Parathyroid adenoma (tissue), 2 donors: Measurements from ENCODE around the gene CADM4.
A peak's percentile ranks its signal among the peaks of the same experiment; 100 is the strongest.
"Not testable (repeated sequence)": the region's sequence is repeated elsewhere in the genome, so short reads cannot be mapped to it uniquely, and the experiment has no call there.

Experiments
- H2AFZ ChIP-seq: fragments of 300-600 bp; sonication (generic); one replicate; pipeline ENCODE4 v1.7.0; 2017; ENCODE audit warnings: antibody characterized with exemption, mild to moderate bottlenecking
- H3K27ac ChIP-seq: fragments of 300-600 bp; sonication (generic); one replicate; pipeline ENCODE4 v1.7.0; 2017
- H3K27me3 ChIP-seq: fragments of 300-600 bp; sonication (generic); one replicate; pipeline ENCODE4 v1.7.0; 2017; ENCODE audit warnings: low read length; ENCODE audit not compliant: control insufficient read depth, insufficient read depth
- H3K36me3 ChIP-seq: fragments of 300-600 bp; sonication (generic); one replicate; pipeline ENCODE4 v1.7.0; 2017; ENCODE audit warnings: low read length; ENCODE audit not compliant: control insufficient read depth, insufficient read depth
- H3K4me1 ChIP-seq: fragments of 300-600 bp; sonication (generic); one replicate; pipeline ENCODE4 v1.7.0; 2017; ENCODE audit warnings: control low read depth
- H3K4me2 ChIP-seq: fragments of 300-600 bp; sonication (generic); one replicate; pipeline ENCODE4 v1.7.0; 2017; ENCODE audit warnings: low read length
- H3K4me3 ChIP-seq: fragments of 300-600 bp; sonication (generic); one replicate; pipeline ENCODE4 v1.7.0; 2017; ENCODE audit warnings: low read depth, low read length
- H3K79me2 ChIP-seq: fragments of 300-600 bp; sonication (generic); one replicate; pipeline ENCODE4 v1.7.0; 2017; ENCODE audit warnings: control low read depth
- H3K9ac ChIP-seq: fragments of 300-600 bp; sonication (generic); one replicate; pipeline ENCODE4 v1.7.0; 2017; ENCODE audit warnings: mild to moderate bottlenecking
- H3K9me3 ChIP-seq: fragments of 300-600 bp; sonication (generic); one replicate; pipeline ENCODE4 v1.7.0; 2017; ENCODE audit warnings: low read length; ENCODE audit not compliant: control insufficient read depth
- TF ChIP-seq, protein P1 (sequence below): fragments of 300-600 bp; sonication (generic); IDR thresholded peaks from one replicate; pipeline ENCODE4 v1.7.0; 2017; ENCODE audit warnings: antibody characterized with exemption, mild to moderate bottlenecking
- donor health status: primary hyperparathyroidism.

Gene CADM4

DNA sequence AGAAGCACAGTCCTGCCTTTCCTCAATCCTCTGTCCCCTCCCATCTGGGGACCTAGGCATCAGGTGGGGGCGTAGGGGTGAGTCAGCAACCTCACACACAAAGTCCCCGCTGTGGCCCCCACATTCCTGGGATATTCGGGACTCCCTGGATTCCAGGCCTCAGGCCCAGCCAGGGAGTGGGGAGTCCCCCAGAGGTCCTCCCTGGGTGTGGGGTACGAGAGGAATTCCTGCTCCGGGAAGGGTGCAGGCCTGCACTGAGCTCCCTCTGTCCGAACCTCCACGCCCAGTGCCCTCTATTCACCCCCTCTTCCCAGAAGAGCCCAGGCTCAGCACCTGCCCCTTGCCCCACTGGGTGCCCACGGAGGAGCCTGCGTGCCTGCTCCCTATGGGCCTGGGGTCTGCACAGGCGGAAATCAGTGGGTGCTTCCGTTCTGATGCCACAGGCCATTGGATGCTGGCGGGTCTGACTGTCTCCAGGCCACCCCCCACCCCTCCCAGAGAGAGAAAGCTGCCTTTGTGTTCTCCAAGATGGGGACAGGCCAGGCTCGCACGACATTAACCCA is 3.4 kb downstream of the CADM4 start:
- H3K4me1 ChIP-seq = peaks cover 13% of the 10 kb centered on the region
- no peaks in the 10 kb centered on the region for H3K27me3 ChIP-seq
- peak overlapping the region; percentile 94 for H3K27ac ChIP-seq
- H3K4me3 ChIP-seq = no peak overlapping the region
- H3K79me2 ChIP-seq = peaks cover 15% of the 10 kb centered on the region
- H3K4me2 ChIP-seq = no peak overlapping the region
- H3K9ac ChIP-seq = no peak overlapping the region
- TF ChIP-seq, protein P1, sequence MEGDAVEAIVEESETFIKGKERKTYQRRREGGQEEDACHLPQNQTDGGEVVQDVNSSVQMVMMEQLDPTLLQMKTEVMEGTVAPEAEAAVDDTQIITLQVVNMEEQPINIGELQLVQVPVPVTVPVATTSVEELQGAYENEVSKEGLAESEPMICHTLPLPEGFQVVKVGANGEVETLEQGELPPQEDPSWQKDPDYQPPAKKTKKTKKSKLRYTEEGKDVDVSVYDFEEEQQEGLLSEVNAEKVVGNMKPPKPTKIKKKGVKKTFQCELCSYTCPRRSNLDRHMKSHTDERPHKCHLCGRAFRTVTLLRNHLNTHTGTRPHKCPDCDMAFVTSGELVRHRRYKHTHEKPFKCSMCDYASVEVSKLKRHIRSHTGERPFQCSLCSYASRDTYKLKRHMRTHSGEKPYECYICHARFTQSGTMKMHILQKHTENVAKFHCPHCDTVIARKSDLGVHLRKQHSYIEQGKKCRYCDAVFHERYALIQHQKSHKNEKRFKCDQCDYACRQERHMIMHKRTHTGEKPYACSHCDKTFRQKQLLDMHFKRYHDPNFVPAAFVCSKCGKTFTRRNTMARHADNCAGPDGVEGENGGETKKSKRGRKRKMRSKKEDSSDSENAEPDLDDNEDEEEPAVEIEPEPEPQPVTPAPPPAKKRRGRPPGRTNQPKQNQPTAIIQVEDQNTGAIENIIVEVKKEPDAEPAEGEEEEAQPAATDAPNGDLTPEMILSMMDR = no peak
- H3K36me3 ChIP-seq = no peaks in the 10 kb centered on the region
- H3K9me3 ChIP-seq = no peaks in the 10 kb centered on the region
- no peak overlapping the region for H2AFZ ChIP-seq

DNA sequence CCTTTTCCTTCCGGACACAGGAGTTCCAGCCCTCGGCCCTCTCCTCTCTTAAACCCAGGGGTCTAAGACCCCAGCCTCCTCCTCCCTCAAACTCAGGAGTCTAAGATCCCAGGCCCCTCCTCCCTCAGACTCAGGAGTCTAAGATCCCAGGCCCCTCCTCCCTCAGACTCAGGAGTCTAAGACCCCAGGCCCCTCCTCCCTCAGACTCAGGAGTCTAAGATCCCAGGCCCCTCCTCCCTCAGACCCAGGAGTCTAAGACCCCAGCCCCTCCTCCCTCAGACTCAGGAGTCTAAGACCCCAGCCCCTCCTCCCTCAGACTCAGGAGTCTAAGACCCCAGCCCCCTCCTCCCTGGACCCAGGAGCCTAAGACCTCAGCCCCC is 4.1 kb downstream of the CADM4 start:
- not testable (repeated sequence) for H3K9me3 ChIP-seq, H3K9ac ChIP-seq, H3K27me3 ChIP-seq, H3K36me3 ChIP-seq
- Histone ChIP-seq H2AFZ (peak overlapping the region; percentile 95), H3K4me3 (peak overlapping the region; percentile 62), H3K27ac (peak overlapping the region; percentile 94), H3K4me2 (peak overlapping the region; percentile 87), H3K4me1 (peaks cover 13% of the 10 kb centered on the region), H3K79me2 (peaks cover 19% of the 10 kb centered on the region)

DNA sequence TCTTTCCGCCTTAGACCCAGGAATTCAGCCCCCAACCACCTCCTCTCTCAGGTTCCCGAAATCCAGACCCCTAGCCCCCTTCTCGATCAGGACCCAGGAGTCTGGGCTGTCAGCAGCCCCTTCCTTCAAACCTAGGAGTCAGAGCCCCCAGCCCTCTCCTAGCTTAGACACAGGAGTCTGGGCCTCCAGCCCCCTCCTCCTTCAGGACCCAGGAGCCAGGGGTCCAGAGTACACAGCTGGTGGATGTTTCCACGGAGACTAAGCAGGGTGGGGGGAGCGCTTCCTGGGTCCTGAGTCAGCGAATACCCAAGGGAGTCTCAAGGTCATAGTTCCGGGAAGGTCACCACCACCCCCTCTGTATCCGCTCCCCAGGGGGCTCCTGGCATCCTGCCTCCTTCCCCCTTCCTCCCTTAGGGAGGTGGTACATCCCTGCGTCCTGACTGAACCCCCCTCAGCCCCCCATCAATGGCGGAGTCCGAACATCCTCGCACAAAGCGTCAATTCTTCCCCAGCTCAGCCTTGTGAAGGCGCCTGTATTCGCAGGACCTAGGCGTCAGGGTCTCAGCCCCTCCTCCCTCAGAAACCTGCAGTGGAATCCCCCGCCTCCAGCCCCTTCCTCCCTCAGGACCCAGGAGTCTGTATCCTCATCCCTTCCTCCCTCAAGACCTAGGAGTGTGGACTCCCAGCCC is 4.6 kb downstream of the CADM4 start:
- peak overlapping the region; percentile 62 for H3K4me3 ChIP-seq
- TF ChIP-seq, protein P1 = no peak
- peak overlapping the region; percentile 94 for H3K27ac ChIP-seq
- no peaks in the 10 kb centered on the region for H3K36me3 ChIP-seq
- H3K9me3 ChIP-seq = no peaks in the 10 kb centered on the region
- peak overlapping the region; percentile 87 for H3K4me2 ChIP-seq
- H3K79me2 ChIP-seq = peaks cover 22% of the 10 kb centered on the region
- H3K9ac ChIP-seq = peak overlapping the region; percentile 88
- peaks cover 13% of the 10 kb centered on the region for H3K4me1 ChIP-seq
- H2AFZ ChIP-seq = peak overlapping the region; percentile 95
- H3K27me3 ChIP-seq = no peaks in the 10 kb centered on the region

DNA sequence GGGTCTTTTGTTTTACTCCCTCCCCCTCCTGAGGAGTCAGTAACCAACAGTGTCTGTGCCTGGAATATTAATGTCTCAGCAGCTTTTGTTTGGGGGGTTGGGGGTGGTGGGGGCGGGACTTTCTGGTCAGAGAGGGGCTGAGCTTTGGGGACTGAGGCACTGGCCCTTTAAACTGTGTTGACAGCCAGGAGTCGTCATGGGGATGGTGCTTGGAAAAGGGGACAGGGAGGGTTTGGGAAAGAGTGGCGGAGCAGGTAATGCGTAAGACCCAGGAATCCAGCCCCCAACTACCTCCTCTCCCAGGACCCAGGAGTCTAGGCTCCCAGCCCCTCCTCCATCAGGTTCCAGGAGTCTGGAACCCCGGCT is 5.2 kb downstream of the CADM4 start:
- peak overlapping the region; percentile 94 for H3K27ac ChIP-seq
- no peaks in the 10 kb centered on the region for H3K9me3 ChIP-seq
- no peaks in the 10 kb centered on the region for H3K36me3 ChIP-seq
- peak overlapping the region; percentile 87 for H3K4me2 ChIP-seq
- TF ChIP-seq, protein P1 = no peak
- H3K27me3 ChIP-seq = no peaks in the 10 kb centered on the region
- peaks cover 13% of the 10 kb centered on the region for H3K4me1 ChIP-seq
- peak overlapping the region; percentile 95 for H2AFZ ChIP-seq
- peak overlapping the region; percentile 88 for H3K9ac ChIP-seq
- H3K4me3 ChIP-seq = peak overlapping the region; percentile 62
- peaks cover 23% of the 10 kb centered on the region for H3K79me2 ChIP-seq

DNA sequence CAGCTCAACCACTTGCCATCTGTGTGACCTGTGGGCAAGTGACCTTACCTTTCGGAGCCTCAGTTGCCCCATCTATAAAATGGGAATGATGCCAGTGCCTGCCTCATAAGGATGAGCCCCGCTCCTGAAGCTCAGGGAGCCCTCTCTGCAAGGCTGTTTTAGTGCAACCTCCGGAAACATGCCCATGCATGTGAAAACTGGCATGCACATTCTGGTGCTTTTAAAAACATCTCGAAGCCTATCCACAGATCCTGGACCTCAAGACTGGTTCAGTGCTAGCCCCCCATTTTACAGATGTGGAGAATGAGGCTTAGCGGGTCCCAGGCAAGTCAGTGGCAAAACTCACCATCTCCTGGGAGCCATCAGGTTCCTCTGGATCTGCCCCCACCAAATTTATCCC is 5.6 kb downstream of the CADM4 start:
- TF ChIP-seq, protein P1 = no peak
- H3K4me1 ChIP-seq = peaks cover 13% of the 10 kb centered on the region

More for the DNA sequence above, 5.6 kb downstream of the CADM4 start:
- H3K27me3 ChIP-seq = no peaks in the 10 kb centered on the region
- no peaks in the 10 kb centered on the region for H3K36me3 ChIP-seq
- no peak overlapping the region for H2AFZ ChIP-seq
- H3K9me3 ChIP-seq = no peaks in the 10 kb centered on the region
- H3K9ac ChIP-seq = no peak overlapping the region
- peak overlapping the region; percentile 62 for H3K4me3 ChIP-seq
- peak overlapping the region; percentile 24 for H3K4me2 ChIP-seq
- H3K27ac ChIP-seq = peak overlapping the region; percentile 94
- peaks cover 24% of the 10 kb centered on the region for H3K79me2 ChIP-seq
